Spleen (tissue), 11 donors: ENCODE data around the gene CFAP251. TPM values are rescaled to one million over a fixed set of nuclear protein-coding genes. Genes with fewer than 3 reads are reported as not detected.
A peak's percentile ranks its signal among the peaks of the same experiment; 100 is the strongest.

ENCODE experiments used
- DNase-seq: peaks from one replicate; pipeline ENCODE4 v3.0.0-alpha.2; 2020
- H3K27ac ChIP-seq, 8 donors: fragments of 200-600 bp; sonication (generic) in 7 of 8; 1 replicate in 4 of 8; 2 replicates in 4 of 8; pipeline versions ENCODE4 v1.5.0 to v1.8.0; 2016 to 2021; ENCODE audit warnings: inconsistent platforms in 4 of 8, mild to moderate bottlenecking in 4 of 8, moderate library complexity in 1 of 8
- H3K27me3 ChIP-seq, 7 donors: fragments of 200-600 bp; sonication (generic) in 6 of 7; replicated peaks in 1 of 7; 1 replicate in 4 of 7; 2 replicates in 3 of 7; pipeline versions ENCODE4 v1.5.0 to v1.8.0; 2016 to 2021; ENCODE audit warnings: inconsistent platforms in 3 of 7, mild to moderate bottlenecking in 1 of 7
- H3K36me3 ChIP-seq, 6 donors: fragments of 200-600 bp; sonication (generic) in 5 of 6; 1 replicate in 4 of 6; 2 replicates in 2 of 6; pipeline versions ENCODE4 v1.5.0 to v1.8.0; 2016 to 2021; ENCODE audit warnings: inconsistent platforms in 2 of 6
- H3K4me1 ChIP-seq, 6 donors: fragments of 200-600 bp; sonication (generic) in 5 of 6; 1 replicate in 3 of 6; 2 replicates in 3 of 6; pipeline versions ENCODE4 v1.5.0 to v1.8.0; 2016 to 2021; ENCODE audit warnings: inconsistent platforms in 3 of 6
- H3K4me3 ChIP-seq, 8 donors: fragments of 200-600 bp; sonication (generic) in 7 of 8; 1 replicate in 4 of 8; 2 replicates in 4 of 8; pipeline versions ENCODE4 v1.5.0 to v1.8.0; 2016 to 2021; ENCODE audit warnings: inconsistent platforms in 4 of 8, mild to moderate bottlenecking in 4 of 8, moderate library complexity in 2 of 8
- H3K9me3 ChIP-seq, 8 donors: fragments of 200-600 bp; sonication (generic) in 7 of 8; 1 replicate in 4 of 8; 2 replicates in 4 of 8; pipeline versions ENCODE4 v1.5.0 to v1.8.0; 2016 to 2021; ENCODE audit warnings: inconsistent platforms in 4 of 8
- CTCF ChIP-seq, 11 experiments: fragments of 200-600 bp in 7 of 11; fragments of 450-650 bp in 4 of 11; sonication (generic) in 4 of 11; IDR thresholded peaks in 8 of 11; conservative IDR thresholded peaks in 3 of 11; 1 replicate in 7 of 11; 2 replicates in 4 of 11; pipeline versions ENCODE4 v1.4.0 to v1.8.0; 2016 to 2021; ENCODE audit warnings: antibody characterized with exemption in 11 of 11, inconsistent platforms in 4 of 11, mild to moderate bottlenecking in 1 of 11
- POLR2A ChIP-seq, 3 donors: fragments of 450-650 bp; IDR thresholded peaks; one replicate each; pipeline ENCODE4 v1.5.1; 2017; ENCODE audit warnings: antibody characterized with exemption in 3 of 3, mild to moderate bottlenecking in 1 of 3
- POLR2AphosphoS5 ChIP-seq, 3 donors: sonication (generic); formaldehyde crosslinking; IDR thresholded peaks; one replicate each; pipeline ENCODE4 v1.5.1; 2017; ENCODE audit warnings: antibody characterized with exemption in 3 of 3
- WGBS, 5 donors: extraction: QIAGEN DNeasy Blood & Tissue Kit in 3 of 5; methylation state at CpG; one replicate each; pipeline versions ENCODE4 v1.1.5 to v1.1.7; 2013 to 2018; 5-methylcytosine and 5-hydroxymethylcytosine counted together
- intact Hi-C: fragments of 100-400 bp; cut with DNase I; formaldehyde crosslinking; loops from one replicate; pipeline ENCODE4 v1.15.0; 2023; ENCODE audit warnings: low total_unique reads
- polyA plus RNA-seq, 3 donors: library from polyadenylated mRNA; stranded (reverse); fragments of 200-250 nt; gene quantifications; one replicate each; pipeline ENCODE4 v1.2.1, GENCODE V29; 2013
- total RNA-seq, 7 donors: library from RNA; depleted of rRNA in 3 of 7; stranded (reverse); fragments of >200 nt in 3 of 7; fragmentation: NEBNext Ultra II Directional in 4 of 7; extraction: Animal tissue kit (Norgen Biotek cat#: 25700) in 4 of 7; gene quantifications; one replicate each; pipeline versions ENCODE4 v1.1.0 to v1.2.1, GENCODE V29; 2016 to 2021
- donor health status: healthy with polysubstance abuse.
- donor health status: DM: no; HTN: no; CAD: no; lungs with moderate emphysema.
- donor health status: DM: no; HTN: no; CAD: no.
- donor health status: Bipolar disorder and iron deficiency.
- donor health status: healthy.
- donor health status: DM: no; HTN: no; CAD: no.
- donor health status: DM: yes; HTN: yes; CAD: no.

Gene CFAP251
- total and polyA plus RNA-seq, 10 donors: 1.3 to 10.5 (median 3.6) TPM

GRCh38 chr12:121964813-121965643, 46.6 kb downstream of the CFAP251 start:
- WGBS, 5 donors: 59 to 74% (median 70%) methylated on average over 9 of the region's 9 CpGs
- Histone ChIP-seq H3K27me3 (no peaks in the 10 kb centered on the region), H3K9me3 (no peaks in the 10 kb centered on the region), H3K36me3 (peaks cover 0 to 6% (median 0%) of the 10 kb centered on the region in 6 donors), H3K4me1 (peaks cover 0 to 28% (median 9%) of the 10 kb centered on the region in 6 donors), H3K27ac (no peak overlapping the region), H3K4me3 (no peak overlapping the region)
- DNase-seq: no peak
- no peak for TF ChIP-seq POLR2A (IDR thresholded peaks at IDR 0.05)
- TF ChIP-seq POLR2AphosphoS5 (IDR thresholded peaks at IDR 0.05): no peak
- TF ChIP-seq CTCF (IDR thresholded peaks at IDR 0.05 in 8 of 11, conservative IDR thresholded peaks at IDR 0.05 in 3 of 11): no peak
- intact Hi-C loops: no loop called here

- no peaks in the 10 kb centered on the region for H3K9me3 ChIP-seq
- H3K27ac ChIP-seq: no peak overlapping the region
- peaks cover 0 to 28% (median 9%) of the 10 kb centered on the region in 6 donors for H3K4me1 ChIP-seq
- no peak overlapping the region for H3K4me3 ChIP-seq
- no peaks in the 10 kb centered on the region for H3K27me3 ChIP-seq
- peaks cover 0 to 9% (median 0%) of the 10 kb centered on the region in 6 donors for H3K36me3 ChIP-seq
- intact Hi-C loops: no loop called here
- no peak for DNase-seq
- TF ChIP-seq POLR2AphosphoS5 (IDR thresholded peaks at IDR 0.05): no peak
- TF ChIP-seq CTCF (IDR thresholded peaks at IDR 0.05 in 8 of 11, conservative IDR thresholded peaks at IDR 0.05 in 3 of 11): no peak
- no peak for TF ChIP-seq POLR2A (IDR thresholded peaks at IDR 0.05)
- WGBS, 5 donors: 91 to 98% (median 94%) methylated on average over 5 of the region's 5 CpGs
Observed at GRCh38 chr12:121966959-121967358, 48.6 kb downstream of the CFAP251 start.

- no peaks in the 10 kb centered on the region for H3K27me3 ChIP-seq
- H3K9me3 ChIP-seq: peaks cover 0 to 16% (median 12%) of the 10 kb centered on the region in 8 donors
- peak; percentile 82 for DNase-seq
- peaks cover 0 to 9% (median 0%) of the 10 kb centered on the region in 6 donors for H3K36me3 ChIP-seq
- WGBS, 5 donors: 28 to 58% (median 38%) methylated on average over 9 to 10 of the region's 10 CpGs
- intact Hi-C loops: no loop called here
- H3K27ac ChIP-seq: no peak overlapping the region
- H3K4me1 ChIP-seq: peaks cover 0 to 28% (median 9%) of the 10 kb centered on the region in 6 donors
- peak in 1 of 3 donors; percentile 21 for TF ChIP-seq POLR2AphosphoS5 (IDR thresholded peaks at IDR 0.05)
- TF ChIP-seq POLR2A (IDR thresholded peaks at IDR 0.05): no peak
- no peak overlapping the region for H3K4me3 ChIP-seq
Observed at GRCh38 chr12:121968876-121969275, 50.5 kb downstream of the CFAP251 start.

GRCh38 chr12:121969726-121970125, 51.3 kb downstream of the CFAP251 start:
- Histone ChIP-seq H3K4me1 (peaks cover 0 to 22% (median 9%) of the 10 kb centered on the region in 6 donors), H3K36me3 (peaks cover 0 to 9% (median 0%) of the 10 kb centered on the region in 6 donors), H3K9me3 (peaks cover 0 to 16% (median 12%) of the 10 kb centered on the region in 8 donors), H3K4me3 (no peak overlapping the region), H3K27ac (no peak overlapping the region), H3K27me3 (no peaks in the 10 kb centered on the region)
- DNase-seq: no peak
- WGBS, 5 donors: 77 to 88% (median 82%) methylated on average over 4 of the region's 4 CpGs
- TF ChIP-seq POLR2A (IDR thresholded peaks at IDR 0.05): no peak
- TF ChIP-seq CTCF (IDR thresholded peaks at IDR 0.05 in 8 of 11, conservative IDR thresholded peaks at IDR 0.05 in 3 of 11): no peak
- TF ChIP-seq POLR2AphosphoS5 (IDR thresholded peaks at IDR 0.05): no peak
- intact Hi-C loops: no loop called here
